Measurements from ENCODE around the gene LPP. TPM values are rescaled to one million over a fixed set of nuclear protein-coding genes. Genes with fewer than 3 reads are reported as not detected.

LPP gene
- polyA plus RNA-seq, 4 donors, result 17.0 to 31.8 (median 24.2) TPM

DNA sequence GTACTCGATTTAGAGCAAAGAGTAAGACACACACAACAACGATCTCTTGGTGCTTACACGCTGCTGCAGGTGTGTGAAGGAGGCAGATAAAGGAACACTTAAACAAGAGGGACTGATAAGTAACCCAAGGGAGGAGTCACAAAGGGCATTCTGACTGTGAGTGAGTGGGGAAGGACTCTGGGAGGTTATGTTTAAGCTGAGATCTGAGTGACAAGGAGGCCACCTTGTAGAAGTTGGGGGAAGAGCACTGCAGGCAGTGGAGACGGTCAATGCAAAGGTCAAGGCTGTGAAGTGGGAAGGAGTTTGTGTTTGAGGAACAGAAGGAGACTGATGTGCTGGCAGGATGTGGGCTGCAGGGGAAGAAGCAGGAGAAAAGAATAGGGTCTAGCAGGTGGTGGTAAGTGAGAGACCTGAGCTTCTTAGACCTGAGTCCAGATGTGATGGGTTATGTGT, 63.1 kb downstream of the LPP start:
- no peak for DNase-seq (ENCODE audit: low read depth in 4 of 4, low spot score in 2 of 4)

- DNase-seq (ENCODE audit: low read depth in 4 of 4, low spot score in 2 of 4), result no peak
Measured at GRCh38 chr3:188217726-188218125, 63.8 kb downstream of the LPP start.

- no peak for DNase-seq (ENCODE audit: low read depth in 4 of 4, low spot score in 2 of 4)
Measured at GRCh38 chr3:188218603-188219002, 64.6 kb downstream of the LPP start.

DNA sequence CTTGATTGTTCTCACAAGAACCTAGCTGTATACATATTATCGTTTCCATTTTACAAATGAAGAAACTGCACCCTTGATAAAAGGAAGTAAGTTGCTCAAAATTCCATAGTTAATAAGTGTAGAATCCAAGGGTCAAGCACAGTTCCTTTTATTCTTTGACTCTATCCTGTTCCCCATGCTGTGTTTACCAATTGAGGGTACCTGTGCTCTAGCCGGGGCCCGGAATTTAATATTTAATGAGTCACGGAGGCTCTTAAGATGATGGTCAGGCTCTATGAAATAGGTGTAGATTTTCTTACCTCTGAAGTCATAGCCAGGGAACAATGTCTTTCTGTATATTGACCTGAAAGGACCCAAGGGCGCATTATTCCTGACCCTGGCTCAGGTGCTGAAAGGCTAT, 65.2 kb downstream of the LPP start:
- DNase-seq (ENCODE audit: low read depth in 4 of 4, low spot score in 2 of 4), result no peak

GRCh38 chr3:188220097-188220788, 66.3 kb downstream of the LPP start:
- no peak for DNase-seq (ENCODE audit: low read depth in 4 of 4, low spot score in 2 of 4)

DNA sequence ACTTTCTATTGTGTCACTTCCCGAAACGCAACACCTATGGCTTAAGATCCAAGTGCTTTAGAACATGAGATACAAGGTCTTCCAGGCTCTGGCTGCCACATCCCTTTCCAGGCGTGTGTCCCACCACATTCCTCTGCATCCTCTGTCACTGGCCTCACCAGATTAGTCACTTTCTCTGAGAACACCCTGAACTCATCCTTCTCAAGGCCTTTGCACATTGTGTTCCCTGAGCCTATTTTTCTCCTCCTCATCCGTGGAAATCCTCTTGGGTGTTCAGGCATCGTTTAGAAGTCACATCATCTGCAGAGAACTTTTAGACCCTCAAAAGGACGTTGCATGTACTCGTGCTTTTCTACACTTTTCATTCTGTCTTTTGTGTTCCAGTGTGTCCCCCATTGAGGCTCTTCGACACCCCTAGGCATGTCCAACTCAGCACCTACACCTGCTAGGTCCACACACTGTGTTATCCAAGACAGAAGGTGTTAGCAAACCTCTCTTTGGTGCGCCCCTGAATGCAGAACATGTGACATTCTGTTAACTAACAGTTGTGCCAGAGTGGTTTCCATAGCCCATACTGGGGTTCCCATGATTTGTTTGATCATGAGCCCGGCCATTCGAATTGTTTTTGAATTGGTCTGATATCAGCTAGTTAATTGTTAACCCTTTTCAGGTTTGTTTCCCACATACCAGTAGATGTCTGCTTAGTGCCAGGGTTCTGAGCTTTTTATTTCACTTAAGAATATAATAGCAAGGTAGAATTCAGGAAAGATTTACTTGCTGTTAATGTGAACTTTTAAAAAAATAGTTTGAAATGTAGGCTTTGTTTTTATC, 67.2 kb downstream of the LPP start:
- DNase-seq (ENCODE audit: low read depth in 4 of 4, low spot score in 2 of 4), result no peak

GRCh38 chr3:188223936-188224335, 70.0 kb downstream of the LPP start:
- DNase-seq (ENCODE audit: low read depth in 4 of 4, low spot score in 2 of 4), result no peak

DNA sequence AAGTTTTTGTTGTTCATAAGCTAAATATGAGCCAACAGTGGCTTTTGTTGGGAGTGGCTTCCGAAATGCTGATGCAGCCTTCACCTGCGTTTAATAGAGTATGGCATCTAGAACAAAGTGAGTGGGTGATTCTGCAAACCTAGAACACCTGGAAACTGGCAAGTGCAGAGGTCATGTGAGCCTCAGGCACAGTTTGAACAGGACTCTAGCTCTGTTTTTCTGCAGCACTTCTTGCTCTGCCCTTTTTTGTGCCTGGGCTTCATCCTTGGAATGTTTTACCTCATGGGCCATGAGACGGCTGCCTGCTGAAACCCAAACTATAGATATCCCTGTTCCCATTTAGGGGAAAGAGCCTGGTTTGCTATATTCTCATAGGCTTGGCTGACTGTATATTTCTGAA, 73.5 kb downstream of the LPP start:
- DNase-seq (ENCODE audit: low read depth in 4 of 4, low spot score in 2 of 4), result no peak

- no peak for DNase-seq (ENCODE audit: low read depth in 4 of 4, low spot score in 2 of 4)
Measured at GRCh38 chr3:188229177-188229576, 75.2 kb downstream of the LPP start.

DNA sequence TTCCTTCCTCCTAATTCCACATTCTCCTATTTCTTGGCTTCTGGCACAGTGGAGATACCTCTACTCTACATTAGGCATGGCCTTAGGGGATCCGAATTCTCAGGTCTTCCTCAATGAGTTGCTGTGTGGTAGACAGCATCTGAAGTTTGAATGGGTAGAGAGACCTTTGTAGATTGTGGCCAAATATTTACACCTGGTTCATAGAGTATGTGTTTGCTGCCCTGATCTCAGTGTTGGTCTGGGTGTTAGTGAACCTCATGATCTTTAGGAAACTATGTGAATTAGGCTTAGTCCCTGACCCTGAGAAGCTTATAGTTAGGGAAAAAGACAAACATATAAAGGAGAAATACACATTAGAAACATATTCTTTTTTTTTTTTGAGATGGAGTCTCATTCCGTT, 75.8 kb downstream of the LPP start:
- no peak for DNase-seq (ENCODE audit: low read depth in 4 of 4, low spot score in 2 of 4)

DNA sequence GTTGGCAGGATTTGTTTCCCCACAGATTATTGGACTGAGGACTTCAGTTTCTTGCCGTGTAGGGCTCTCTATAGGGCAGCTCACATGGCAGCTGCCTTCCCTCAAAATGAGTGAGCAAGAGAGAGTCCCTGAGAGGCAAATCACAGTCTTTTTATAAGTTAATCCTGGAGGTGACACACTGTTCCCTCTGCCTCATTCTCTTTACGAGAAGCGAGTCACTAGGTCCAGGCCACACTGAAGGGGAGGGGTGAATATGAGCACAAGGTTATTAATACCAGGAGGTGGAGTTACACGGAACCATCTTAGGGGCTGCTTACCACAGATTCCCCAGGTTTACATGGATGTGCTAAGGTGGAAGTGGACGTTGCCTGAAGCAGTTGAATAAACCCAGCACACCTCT, 77.0 kb downstream of the LPP start:
- no peak for DNase-seq (ENCODE audit: low read depth in 4 of 4, low spot score in 2 of 4)

DNA sequence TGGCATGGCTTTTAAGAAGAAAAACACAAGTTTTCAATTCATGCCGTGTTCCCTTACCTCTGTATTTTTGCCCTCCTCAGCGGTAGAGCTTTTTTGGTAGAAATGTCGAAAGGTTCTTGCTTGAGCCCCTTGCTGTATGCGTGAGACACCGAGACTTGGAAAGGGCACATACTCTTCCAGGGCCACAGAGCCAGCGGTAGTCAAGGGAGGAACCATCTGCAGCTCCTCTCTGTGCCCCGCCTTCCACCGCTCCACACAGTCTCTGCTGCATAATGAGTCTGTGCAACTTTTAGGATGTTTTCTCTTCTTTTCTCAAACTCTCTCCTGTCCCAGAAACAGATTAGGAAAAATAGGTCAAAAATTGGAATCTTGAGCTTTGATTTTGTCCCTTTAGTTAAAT, 77.5 kb downstream of the LPP start:
- no peak for DNase-seq (ENCODE audit: low read depth in 4 of 4, low spot score in 2 of 4)

DNA sequence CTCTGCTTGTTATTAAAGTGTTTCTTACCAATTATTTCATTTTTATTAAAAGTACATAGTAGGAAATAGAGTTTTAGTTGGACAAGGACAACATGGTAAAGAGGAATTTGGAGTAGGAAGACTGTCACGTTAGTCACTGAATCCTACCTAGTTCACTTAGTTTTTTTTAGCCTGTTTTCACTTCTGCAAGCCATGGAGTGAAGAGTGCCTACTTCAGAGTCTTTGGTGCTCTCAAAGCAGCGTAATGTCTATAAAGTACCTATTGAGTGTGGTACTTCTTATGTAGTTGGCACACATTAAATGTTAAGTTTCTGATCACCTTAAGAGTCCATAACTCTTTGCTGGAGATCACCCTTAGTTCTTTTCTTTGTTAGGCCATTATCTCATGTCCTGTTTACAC, 78.7 kb downstream of the LPP start:
- no peak for DNase-seq (ENCODE audit: low read depth in 4 of 4, low spot score in 2 of 4)

- no peak for DNase-seq (ENCODE audit: low read depth in 4 of 4, low spot score in 2 of 4)
Measured at GRCh38 chr3:188233320-188233719, 79.4 kb downstream of the LPP start.

DNA sequence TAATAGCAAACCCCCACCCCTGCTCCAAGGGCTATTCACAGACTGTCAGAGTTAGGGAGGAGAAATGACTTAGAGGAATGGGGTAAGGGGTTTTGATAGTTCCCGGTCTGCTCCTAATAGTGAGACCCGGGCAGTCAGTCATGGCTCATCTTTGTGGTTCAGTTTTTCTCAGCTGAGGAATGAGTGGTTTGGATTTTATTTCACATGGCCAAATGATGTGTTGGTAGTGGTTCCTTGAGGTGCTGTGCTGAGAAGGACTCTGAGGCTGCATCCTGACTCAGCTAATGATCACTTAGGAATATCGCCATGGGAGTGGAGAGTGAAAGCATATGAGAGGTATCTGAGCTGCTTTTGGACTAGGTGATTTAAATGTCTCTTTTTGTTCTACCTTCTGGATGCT, 80.2 kb downstream of the LPP start:
- DNase-seq (ENCODE audit: low read depth in 4 of 4, low spot score in 2 of 4), result no peak

GRCh38 chr3:188236271-188236670, 82.3 kb downstream of the LPP start:
- no peak for DNase-seq (ENCODE audit: low read depth in 4 of 4, low spot score in 2 of 4)

DNA sequence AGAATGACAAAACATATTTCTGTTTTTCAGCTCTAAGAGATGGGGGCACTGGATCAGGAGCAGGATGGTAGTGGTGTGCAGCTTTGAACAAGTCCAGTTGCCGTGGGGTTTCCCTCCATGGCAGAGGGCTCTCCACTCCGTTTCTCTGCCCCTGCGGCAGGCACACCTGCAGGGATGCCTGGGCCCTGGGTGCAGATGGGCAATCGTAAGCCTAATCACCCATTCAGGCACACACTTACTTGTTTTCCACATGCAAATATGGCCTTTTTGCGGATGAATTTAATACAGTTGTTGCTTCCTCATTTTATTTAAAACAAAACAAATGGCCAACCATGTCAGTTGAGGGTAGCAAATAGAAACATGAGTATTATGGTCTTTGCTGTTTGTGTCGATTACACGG, 85.1 kb downstream of the LPP start:
- no peak for DNase-seq (ENCODE audit: low read depth in 4 of 4, low spot score in 2 of 4)

GRCh38 chr3:188239577-188239976, 85.6 kb downstream of the LPP start:
- DNase-seq (ENCODE audit: low read depth in 4 of 4, low spot score in 2 of 4), result no peak

DNA sequence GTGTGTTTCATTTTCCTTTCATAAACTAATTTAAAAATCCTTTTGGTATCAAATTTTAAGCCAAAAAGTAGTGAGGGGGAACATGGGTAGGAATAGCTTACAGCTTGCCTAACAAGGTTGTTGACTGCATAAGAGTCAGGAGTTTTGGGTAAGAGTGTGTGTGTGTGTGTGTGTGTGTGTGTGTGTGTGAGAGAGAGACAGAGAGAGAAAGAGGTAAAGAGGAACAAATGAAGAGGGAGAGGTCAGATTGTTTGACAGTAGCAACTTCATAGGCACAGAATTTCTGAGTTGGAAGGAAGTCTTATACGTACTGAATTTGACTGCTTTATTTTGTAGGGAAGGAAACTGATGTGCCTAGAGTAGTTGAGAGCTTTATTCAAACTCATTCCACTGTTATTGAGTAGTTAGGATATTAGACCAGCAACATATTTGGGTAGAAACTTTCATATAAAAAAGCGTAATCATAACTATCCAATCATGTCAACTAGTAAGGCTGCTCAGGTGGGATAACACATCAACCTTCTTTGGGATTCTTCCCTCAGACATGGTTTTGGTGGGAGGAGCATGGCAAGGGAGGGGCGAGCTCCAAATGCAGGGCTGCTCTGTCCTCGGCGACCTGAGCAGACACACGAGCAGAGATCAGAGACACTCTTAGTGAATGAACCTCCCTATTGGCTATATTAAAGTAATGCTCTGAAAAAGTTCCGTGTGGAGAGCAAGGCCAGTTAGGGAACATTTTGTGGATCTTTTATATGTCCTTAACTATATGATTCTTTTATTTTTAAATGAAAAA, 86.4 kb downstream of the LPP start:
- no peak for DNase-seq (ENCODE audit: low read depth in 4 of 4, low spot score in 2 of 4)

GRCh38 chr3:188241072-188241471, 87.1 kb downstream of the LPP start:
- no peak for DNase-seq (ENCODE audit: low read depth in 4 of 4, low spot score in 2 of 4)

DNA sequence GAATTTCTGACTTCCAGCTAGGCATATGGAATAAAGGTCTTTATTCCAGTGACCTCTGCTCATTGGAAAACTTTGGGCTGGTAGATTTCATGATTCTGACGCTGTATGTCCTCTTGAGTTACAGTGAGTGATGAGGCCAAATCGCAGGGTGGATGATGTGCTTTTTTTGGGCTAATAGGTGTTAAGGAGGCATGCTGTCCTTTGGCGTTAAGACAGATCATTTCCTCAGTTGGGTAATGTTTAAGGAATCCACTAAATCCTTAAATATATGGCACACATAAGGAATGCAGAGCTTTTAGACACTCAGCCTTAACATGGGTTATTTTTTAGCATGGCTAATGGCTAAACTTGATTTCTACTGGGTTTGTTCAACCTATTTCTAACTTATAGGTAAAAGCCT, 87.9 kb downstream of the LPP start:
- no peak for DNase-seq (ENCODE audit: low read depth in 4 of 4, low spot score in 2 of 4)
